Neural crest cell (in vitro differentiated cells): Measurements from ENCODE around the gene ZCCHC17. TPM values are rescaled to one million over a fixed set of nuclear protein-coding genes. Genes with fewer than 3 reads are reported as not detected.

Source experiments
- DNase-seq: peaks from one replicate; pipeline ENCODE4 v3.0.0; 2021; ENCODE audit warnings: low read depth, mixed read lengths, low spot score
- H3K27ac Mint-ChIP-seq: one replicate; pipeline ENCODE4 v1.8.0; 2021; ENCODE audit warnings: mild to moderate bottlenecking, mixed read lengths; ENCODE audit not compliant: unreplicated experiment
- H3K27me3 Mint-ChIP-seq: 2 replicates; pipeline ENCODE4 v1.8.0; 2021; ENCODE audit warnings: low read depth, mild to moderate bottlenecking, mixed read lengths
- H3K36me3 Mint-ChIP-seq: 2 replicates; pipeline ENCODE4 v1.8.0; 2021; ENCODE audit warnings: low read depth, mild to moderate bottlenecking, mixed read lengths
- H3K4me1 Mint-ChIP-seq: 2 replicates; pipeline ENCODE4 v1.8.0; 2021; ENCODE audit warnings: mixed read lengths
- H3K4me3 Mint-ChIP-seq: one replicate; pipeline ENCODE4 v1.8.0; 2021; ENCODE audit warnings: mild to moderate bottlenecking, mixed read lengths
- H3K9me3 Mint-ChIP-seq: 2 replicates; pipeline ENCODE4 v1.8.0; 2021; ENCODE audit warnings: mixed read lengths
- CTCF ChIP-seq: fragments of 200-600 bp; sonication (generic); conservative IDR thresholded peaks from 2 replicates; pipeline ENCODE4 v1.5.0; 2021; ENCODE audit warnings: antibody characterized with exemption, mild to moderate bottlenecking
- total RNA-seq: library from RNA; stranded (reverse); gene quantifications from 2 replicates; pipeline ENCODE4 v1.2.1, GENCODE V29; 2021

Gene ZCCHC17
- total RNA-seq, 1 donor from 2014 or later = 59.7 TPM

- Mint-ChIP-seq H3K27ac (peak overlapping the region; percentile 81), H3K4me3 (no peak overlapping the region), H3K27me3 (no peaks in the 10 kb centered on the region), H3K4me1 (no peaks in the 10 kb centered on the region), H3K36me3 (peaks cover 2% of the 10 kb centered on the region), H3K9me3 (no peaks in the 10 kb centered on the region)
- no peak for DNase-seq
- no peak for TF ChIP-seq CTCF
These were observed 90.8 kb downstream of the ZCCHC17 start for GRCh38 chr1:31387612-31388011.

- Mint-ChIP-seq H3K4me3 (no peak overlapping the region), H3K9me3 (no peaks in the 10 kb centered on the region), H3K36me3 (peaks cover 2% of the 10 kb centered on the region), H3K27ac (no peak overlapping the region), H3K4me1 (peaks cover 5% of the 10 kb centered on the region), H3K27me3 (no peaks in the 10 kb centered on the region)
- DNase-seq = no peak
- TF ChIP-seq CTCF = no peak
These were observed 92.8 kb downstream of the ZCCHC17 start for GRCh38 chr1:31389616-31390015.

GRCh38 chr1:31390071-31390470 is 93.2 kb downstream of the ZCCHC17 start:
- DNase-seq = no peak

GRCh38 chr1:31393463-31393862 is 96.6 kb downstream of the ZCCHC17 start:
- no peak for TF ChIP-seq CTCF
- no peak for DNase-seq
- Mint-ChIP-seq H3K27ac (no peak overlapping the region), H3K36me3 (no peaks in the 10 kb centered on the region), H3K27me3 (no peaks in the 10 kb centered on the region), H3K4me1 (peaks cover 22% of the 10 kb centered on the region), H3K4me3 (no peak overlapping the region), H3K9me3 (no peaks in the 10 kb centered on the region)

More at GRCh38 chr1:31390071-31390470, 93.2 kb downstream of the ZCCHC17 start:
- Mint-ChIP-seq H3K27ac (no peak overlapping the region), H3K4me1 (peaks cover 10% of the 10 kb centered on the region), H3K36me3 (peaks cover 2% of the 10 kb centered on the region), H3K27me3 (no peaks in the 10 kb centered on the region), H3K4me3 (no peak overlapping the region), H3K9me3 (no peaks in the 10 kb centered on the region)
- TF ChIP-seq CTCF = no peak

- H3K4me3 Mint-ChIP-seq = peak overlapping the region; percentile 54
- no peaks in the 10 kb centered on the region for H3K9me3 Mint-ChIP-seq
These were observed 97.9 kb downstream of the ZCCHC17 start for GRCh38 chr1:31394584-31395193.

More at GRCh38 chr1:31394584-31395193, 97.9 kb downstream of the ZCCHC17 start:
- Mint-ChIP-seq H3K27me3 (no peaks in the 10 kb centered on the region), H3K4me1 (peaks cover 22% of the 10 kb centered on the region), H3K36me3 (no peaks in the 10 kb centered on the region), H3K27ac (no peak overlapping the region)
- peak; percentile 94 for DNase-seq
- peak; percentile 95 for TF ChIP-seq CTCF
